HepG2 (cell line): ENCODE results near the gene MYO6. TPM values are rescaled to one million over a fixed set of nuclear protein-coding genes. Genes with fewer than 3 reads are reported as not detected.

ENCODE experiments used
- ATAC-seq: fragments of 200-7000 bp; cut with Tn5 transposase; 3 replicates; pipeline ENCODE4 v1.9.1; 2020; ENCODE audit warnings: mild to moderate bottlenecking, moderate library complexity
- BruUV-seq: library from RNA; stranded (reverse); fragments of 400-500 nt; replicated peaks from 2 replicates; lab custom pipeline; 2021; lab: Mats Ljungman, UMichigan
- CTCF ChIA-PET: fragments of 300-600 bp; formaldehyde crosslinking; extraction: SDS; loops from one replicate; lab custom pipeline; 2021; ENCODE audit warnings: low total read pairs, inconsistent platforms, low intra/inter-chr PET ratio; lab: Yijun Ruan, JAX
- POLR2A ChIA-PET: fragments of 350-600 bp; sonication (Branson Sonifier 250); formaldehyde crosslinking; loops from one replicate; lab custom pipeline; 2020; ENCODE audit warnings: antibody characterized with exemption, inconsistent platforms; lab: Yijun Ruan, JAX
- DNase-seq: peaks from one replicate; pipeline ENCODE4 v3.0.0-alpha.2; 2015; ENCODE audit warnings: low spot score
- FAIRE-seq: peaks from 3 replicates; lab custom pipeline; 2011; peaks lifted over from hg19 to GRCh38; lab: Jason Lieb, UNC
- H2AFZ ChIP-seq: one replicate; pipeline ENCODE4 v1.6.1; 2011; ENCODE audit warnings: low read length, inconsistent platforms
- H3K27ac ChIP-seq: fragments of 300-600 bp; 3 replicates; pipeline ENCODE4 v1.8.0; 2011; ENCODE audit warnings: mixed run types, mild to moderate bottlenecking, mixed read lengths, low read length, inconsistent platforms; ENCODE audit not compliant: insufficient read depth; ENCODE audit errors: extremely low read length
- H3K27me3 ChIP-seq, 2 experiments: fragments of 200-600 bp in 1 of 2; 2 replicates in 1 of 2; 3 replicates in 1 of 2; pipeline versions ENCODE4 v1.6.0 to v1.8.0; 2011; ENCODE audit warnings: low read length in 2 of 2, mild to moderate bottlenecking in 2 of 2, moderate library complexity in 2 of 2, inconsistent platforms in 1 of 2; ENCODE audit not compliant: insufficient read depth in 2 of 2, control insufficient read depth in 1 of 2
- H3K36me3 ChIP-seq, 2 experiments: fragments of 200-600 bp in 1 of 2; replicated peaks in 1 of 2; 2 replicates in 1 of 2; 3 replicates in 1 of 2; pipeline versions ENCODE4 v1.5.1 to v1.8.0; 2011; ENCODE audit warnings: low read length in 2 of 2, inconsistent platforms in 1 of 2; ENCODE audit not compliant: insufficient read depth in 2 of 2, control insufficient read depth in 1 of 2
- H3K4me1 ChIP-seq: 2 replicates; pipeline ENCODE4 v1.5.1; 2012; ENCODE audit warnings: low read length, inconsistent platforms; ENCODE audit not compliant: insufficient read depth
- H3K4me2 ChIP-seq: 2 replicates; pipeline ENCODE4 v1.6.0; 2011; ENCODE audit warnings: low read depth, low read length, inconsistent platforms
- H3K4me3 ChIP-seq, 3 experiments: fragments of 200-600 bp in 1 of 3; sonication (generic), shearing (Covaris generic) in 1 of 3; replicated peaks in 1 of 3; 2 replicates each; pipeline ENCODE4 v1.5.1; 2011 to 2016; ENCODE audit warnings: low read length in 3 of 3, inconsistent platforms in 2 of 3, low read depth in 2 of 3, mild to moderate bottlenecking in 2 of 3, control low read depth in 1 of 3, mixed read lengths in 1 of 3; ENCODE audit not compliant: insufficient read depth in 1 of 3
- H3K79me2 ChIP-seq: one replicate; pipeline ENCODE4 v1.6.1; 2011; ENCODE audit warnings: low read length, inconsistent platforms; ENCODE audit not compliant: insufficient read depth
- H3K9ac ChIP-seq: 2 replicates; pipeline ENCODE4 v1.6.0; 2011; ENCODE audit warnings: mild to moderate bottlenecking, low read depth, low read length, inconsistent platforms; ENCODE audit not compliant: insufficient read depth
- H3K9me3 ChIP-seq: 2 replicates; pipeline ENCODE4 v1.5.1; 2012; ENCODE audit warnings: mild to moderate bottlenecking, low read length
- H4K20me1 ChIP-seq: 2 replicates; pipeline ENCODE4 v1.6.0; 2011; ENCODE audit warnings: inconsistent platforms, mild to moderate bottlenecking, low read length, moderate library complexity; ENCODE audit not compliant: insufficient read depth
- ARID5B ChIP-seq: IDR thresholded peaks from 2 replicates; pipeline ENCODE4 v1.4.0; 2020; ENCODE audit warnings: mild to moderate bottlenecking, missing genetic modification reagents
- HNRNPUL1 ChIP-seq: fragments of 200-400 bp; formaldehyde crosslinking; IDR thresholded peaks from 2 replicates; pipeline ENCODE4 v1.6.1; 2017; ENCODE audit warnings: low read depth, mild to moderate bottlenecking, low read length, moderate library complexity
- MTA1 ChIP-seq: sonication (generic); formaldehyde crosslinking; IDR thresholded peaks from 2 replicates; pipeline ENCODE4 v1.4.0; 2020; ENCODE audit warnings: missing genetic modification reagents, mild to moderate bottlenecking, borderline replicate concordance
- RFX1 ChIP-seq: fragments of 450-650 bp; IDR thresholded peaks from 2 replicates; pipeline ENCODE4 v1.6.1; 2017
- SP4 ChIP-seq: sonication (generic); formaldehyde crosslinking; IDR thresholded peaks from 2 replicates; pipeline ENCODE4 v1.8.1; 2023; ENCODE audit warnings: mild to moderate bottlenecking, missing genetic modification reagents
- ZBTB44 ChIP-seq: sonication (generic); formaldehyde crosslinking; IDR thresholded peaks from 2 replicates; pipeline ENCODE4 v1.4.0; 2020; ENCODE audit warnings: missing genetic modification reagents
- ZC3H4 ChIP-seq: sonication (generic); formaldehyde crosslinking; IDR thresholded peaks from 2 replicates; pipeline ENCODE4 v1.4.0; 2020; ENCODE audit warnings: missing genetic modification reagents, borderline replicate concordance
- ZNF512B ChIP-seq: sonication (generic); formaldehyde crosslinking; IDR thresholded peaks from 2 replicates; pipeline ENCODE4 v1.5.1; 2020; ENCODE audit warnings: missing genetic modification reagents, mild to moderate bottlenecking, borderline replicate concordance
- WGBS: methylation state at CpG from one replicate; pipeline ENCODE4 v1.1.6; 2017; ENCODE audit warnings: low lambda C conversion rate; 5-methylcytosine and 5-hydroxymethylcytosine counted together
- in situ Hi-C: cut with HindIII; loops from 2 replicates; pipeline ENCODE4 v1.10.0; 2017; ENCODE audit warnings: low pct_unique_long_range_greater_than_20kb; ENCODE audit not compliant: extremely low pct_ligation_motif_present
- intact Hi-C: fragments of 100-400 bp; cut with micrococcal nuclease; formaldehyde crosslinking; loops from one replicate; pipeline ENCODE4 v1.10.0; 2022; ENCODE audit not compliant: unreplicated experiment
- polyA plus RNA-seq, 8 experiments: library from polyadenylated mRNA; depleted of rRNA in 3 of 8; stranded (reverse) in 7 of 8; unstranded in 1 of 8; fragments of >200 nt; fragmentation: Illumina TruSeq in 4 of 8; extraction: Trizol in 4 of 8; gene quantifications; 2 replicates each; pipeline versions ENCODE4 v1.2.1 to v1.2.3, GENCODE V29; 2011 to 2016; ENCODE audit warnings: low read depth in 4 of 8, missing spikeins in 1 of 8, mixed read lengths in 1 of 8; ENCODE audit not compliant: insufficient read depth in 1 of 8
- total RNA-seq, 5 experiments: library from RNA; depleted of rRNA; stranded (reverse); fragments of >200 nt; fragmentation: Illumina TruSeq; extraction: Trizol; gene quantifications; 2 replicates each; pipeline ENCODE4 v1.2.3, GENCODE V29; 2016; ENCODE audit warnings: low read depth in 1 of 5

MYO6 gene
- total and polyA plus RNA-seq, 2 of the 13 experiments (the other 11 are each of a cell fraction or from before 2014, with no cell fraction given) = 5.4 to 7.5 TPM

GRCh38 chr6:75937846-75938245 lies 188.8 kb downstream of the MYO6 start:
- 0 out of 5 replicates have a peak, but pooled peaks cover 0 to 3% of the 10 kb centered on the region in 2 experiments for H3K27me3 ChIP-seq
- POLR2A ChIA-PET = no interaction called here
- intact Hi-C loops (loop anchor here (10.0 kb wide), 1 partner anchor 747 kb away; no protein-coding TSS in a partner anchor), in situ Hi-C loops (loop anchor here (25.0 kb wide), 1 partner anchor 924 kb away; no protein-coding TSS in a partner anchor)
- TF ChIP-seq ZC3H4 (CRISPR knock-in tag) = no peak
- no peak for TF ChIP-seq SP4 (CRISPR knock-in tag)
- no peak for TF ChIP-seq ARID5B (CRISPR knock-in tag)
- no peak for TF ChIP-seq ZNF512B
- TF ChIP-seq ZBTB44 (CRISPR knock-in tag) = no peak
- TF ChIP-seq MTA1 (CRISPR knock-in tag) = no peak
- no peak for TF ChIP-seq HNRNPUL1
- no peak for TF ChIP-seq RFX1
- H4K20me1 ChIP-seq = no peaks in the 10 kb centered on the region
- DNase-seq (no peak), FAIRE-seq (no peak), ATAC-seq (no peak)
- H3K9me3 ChIP-seq = no peaks in the 10 kb centered on the region
- H3K4me1 ChIP-seq = peaks cover 14% of the 10 kb centered on the region; the same call in 1 of the 2 replicates
- H3K4me2 ChIP-seq = no peak overlapping the region
- H3K79me2 ChIP-seq = no peaks in the 10 kb centered on the region
- 3% methylated on average over 2 of the region's 2 CpGs for WGBS
- CTCF ChIA-PET = no interaction called here
- no peaks in the 10 kb centered on the region for H3K36me3 ChIP-seq
- H2AFZ ChIP-seq = no peak overlapping the region
- no peak overlapping the region for H3K4me3 ChIP-seq
- H3K27ac ChIP-seq = no peak overlapping the region
- no peak overlapping the region for H3K9ac ChIP-seq
- BruUV-seq = no TSS peak
